ENCODE data around the gene ATP6V0B.
A peak's percentile ranks its signal among the peaks of the same experiment; 100 is the strongest.

Gene ATP6V0B

DNA sequence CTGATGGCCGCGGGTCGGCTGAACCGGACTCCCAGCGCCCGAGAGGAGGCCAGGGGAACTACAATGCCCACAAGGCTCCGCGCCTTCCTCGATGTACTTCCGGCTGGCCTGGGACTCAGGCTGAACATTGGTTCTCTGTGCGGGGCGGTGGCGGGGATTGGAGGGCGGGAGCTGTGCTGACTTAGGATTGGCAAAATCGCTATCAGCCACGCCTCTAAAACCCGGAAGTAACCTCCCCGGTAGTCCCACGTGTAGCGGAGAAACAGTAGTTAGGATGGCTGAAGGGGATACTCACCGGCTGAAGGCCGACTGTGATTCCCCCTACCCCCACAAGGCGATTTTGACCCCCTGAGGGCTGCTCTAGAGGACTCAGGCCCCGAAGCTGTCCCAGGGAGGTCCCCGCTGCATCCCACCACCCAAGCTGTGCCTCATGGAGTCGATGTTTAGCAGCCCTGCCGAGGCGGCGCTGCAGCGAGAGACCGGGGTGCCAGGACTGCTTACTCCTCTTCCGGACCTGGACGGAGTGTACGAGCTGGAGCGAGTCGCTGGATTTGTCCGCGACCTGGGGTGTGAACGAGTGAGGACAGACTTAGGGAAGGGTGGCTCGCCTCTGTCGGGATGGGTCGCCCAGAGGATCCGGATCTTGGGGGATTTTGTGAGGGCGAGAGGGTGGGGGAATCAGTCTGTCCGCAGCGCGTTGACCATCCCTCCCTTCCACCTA lies 4.9 kb upstream of the ATP6V0B start, which contains the start of gene DPH2:
Gene DPH2, plus strand, starts transcription at position 265 of the 721 bp plus-strand sequence. Its CDS starts 166 bp downstream, at position 431.
- peak; percentile 95 to 98 (median 96) for DNase-seq

DNA sequence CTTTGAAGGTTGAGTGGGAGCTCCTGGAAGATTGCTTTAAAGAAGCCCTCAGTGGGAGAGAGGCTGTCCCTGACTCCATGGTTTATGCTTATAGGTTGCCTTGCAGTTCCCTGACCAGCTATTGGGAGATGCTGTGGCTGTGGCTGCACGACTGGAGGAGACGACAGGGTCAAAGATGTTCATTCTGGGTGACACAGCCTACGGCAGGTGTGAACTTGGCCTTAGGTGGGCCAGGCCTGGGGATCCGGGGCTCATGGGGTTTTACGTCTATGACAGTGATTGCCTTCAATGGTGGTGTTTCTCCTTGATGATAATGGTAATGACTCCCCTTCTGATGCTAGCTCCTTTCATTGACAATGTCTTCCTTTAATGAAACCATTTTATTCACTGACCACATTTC lies 4.3 kb upstream of the ATP6V0B start:
- DNase-seq: no peak

DNA sequence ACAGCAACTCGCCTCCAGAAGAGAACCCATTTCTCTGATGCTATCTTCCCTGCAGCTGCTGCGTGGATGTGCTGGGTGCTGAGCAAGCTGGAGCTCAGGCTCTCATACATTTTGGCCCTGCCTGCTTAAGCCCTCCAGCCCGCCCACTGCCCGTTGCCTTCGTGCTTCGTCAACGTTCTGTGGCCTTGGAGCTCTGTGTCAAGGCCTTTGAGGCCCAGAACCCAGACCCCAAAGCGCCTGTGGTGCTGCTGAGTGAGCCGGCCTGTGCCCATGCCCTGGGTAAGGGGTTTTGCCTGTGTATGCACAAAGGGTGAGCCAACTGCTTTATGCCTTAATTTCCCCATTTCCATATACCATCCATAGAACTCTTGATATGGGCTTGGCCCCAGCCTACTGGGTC lies 3.8 kb upstream of the ATP6V0B start:
- no peak for DNase-seq

DNA sequence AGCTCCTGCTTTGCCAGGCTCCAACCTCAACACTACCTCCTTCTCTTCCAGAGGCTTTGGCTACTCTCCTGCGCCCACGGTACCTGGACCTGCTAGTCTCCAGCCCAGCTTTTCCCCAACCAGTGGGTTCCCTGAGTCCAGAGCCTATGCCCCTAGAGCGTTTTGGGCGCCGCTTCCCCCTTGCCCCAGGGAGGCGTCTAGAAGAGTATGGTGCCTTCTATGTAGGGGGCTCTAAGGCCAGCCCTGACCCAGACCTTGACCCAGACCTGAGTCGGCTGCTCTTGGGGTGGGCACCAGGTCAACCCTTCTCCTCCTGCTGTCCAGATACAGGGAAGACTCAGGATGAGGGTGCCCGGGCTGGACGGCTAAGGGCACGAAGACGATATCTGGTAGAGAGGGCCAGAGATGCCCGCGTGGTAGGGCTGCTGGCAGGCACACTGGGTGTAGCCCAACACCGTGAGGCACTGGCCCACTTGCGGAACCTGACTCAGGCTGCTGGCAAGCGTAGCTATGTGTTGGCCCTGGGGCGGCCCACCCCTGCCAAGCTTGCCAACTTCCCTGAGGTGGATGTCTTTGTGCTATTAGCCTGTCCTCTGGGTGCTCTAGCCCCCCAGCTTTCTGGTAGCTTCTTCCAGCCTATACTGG lies 3.3 kb upstream of the ATP6V0B start:
- no peak for DNase-seq

DNA sequence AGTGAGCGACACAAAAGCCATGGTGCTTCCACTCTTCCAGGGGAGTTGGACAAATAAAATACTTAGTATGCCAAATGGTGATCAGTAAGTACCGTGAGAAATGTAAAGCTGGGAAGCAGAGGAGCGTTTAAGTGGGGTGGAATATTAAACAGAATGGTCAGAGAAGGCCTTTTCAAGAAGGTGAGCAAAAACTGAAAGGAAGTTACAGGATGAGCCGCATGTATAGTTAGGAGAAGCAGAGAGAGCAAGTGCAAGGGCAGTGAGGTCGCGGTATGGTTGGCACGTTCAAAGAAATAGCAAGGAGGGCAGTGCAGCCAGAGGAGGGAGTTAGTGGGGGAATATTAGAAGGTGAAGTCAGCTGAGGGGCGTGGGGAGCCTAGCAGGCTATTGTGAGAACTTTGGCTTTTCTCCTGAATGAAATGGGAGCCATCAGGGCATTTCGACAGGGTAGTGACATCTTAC lies 748 bp upstream of the ATP6V0B start:
- no peak for DNase-seq

DNA sequence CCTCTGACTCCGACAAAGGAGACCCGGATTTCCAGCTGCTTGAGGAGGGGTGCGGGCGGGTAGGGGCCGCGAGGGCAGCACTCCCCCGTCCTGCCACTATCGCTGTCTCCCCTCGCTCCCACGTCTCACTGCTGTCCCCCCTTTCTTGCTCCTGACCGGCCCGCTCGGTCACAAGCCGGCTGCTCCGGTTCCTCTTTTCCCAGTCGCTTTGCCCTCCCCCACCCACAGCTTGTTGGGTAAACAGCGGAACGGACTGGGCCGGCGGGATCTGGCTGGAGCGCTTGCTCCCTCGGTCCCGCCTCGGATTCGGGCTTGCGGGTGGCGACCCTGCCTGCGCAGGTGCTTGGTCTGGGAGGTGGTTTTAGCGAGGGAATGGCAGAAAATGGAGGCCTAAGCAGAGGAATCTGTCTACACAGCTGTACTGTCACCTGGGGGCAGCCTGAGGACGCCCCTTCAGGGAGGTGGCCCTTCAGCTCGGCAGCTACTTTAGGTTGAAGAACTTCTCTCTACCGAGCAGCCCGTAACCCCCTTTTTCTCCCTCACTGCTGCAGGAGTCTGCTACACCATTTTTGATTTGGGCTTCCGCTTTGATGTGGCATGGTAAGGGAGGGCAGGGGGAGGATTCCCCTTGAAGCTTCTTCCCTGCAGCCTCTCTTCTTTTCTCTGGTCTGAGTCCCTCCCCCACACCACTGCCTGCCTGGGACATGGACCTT lies 645 bp downstream of the ATP6V0B start:
- no peak for DNase-seq

DNA sequence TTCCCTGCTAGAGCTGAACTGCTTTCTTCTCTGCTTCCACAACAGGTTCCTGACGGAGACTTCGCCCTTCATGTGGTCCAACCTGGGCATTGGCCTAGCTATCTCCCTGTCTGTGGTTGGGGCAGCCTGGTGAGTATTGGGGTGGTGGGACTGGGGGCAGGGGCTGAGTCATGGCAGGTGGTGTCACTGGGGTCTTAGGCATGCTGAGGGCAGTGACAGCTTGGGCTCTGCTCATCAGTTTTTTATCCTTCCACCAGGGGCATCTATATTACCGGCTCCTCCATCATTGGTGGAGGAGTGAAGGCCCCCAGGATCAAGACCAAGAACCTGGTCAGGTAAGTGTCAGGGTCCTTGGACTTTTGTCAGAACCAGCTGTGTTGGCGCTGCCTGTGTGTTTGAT lies 1.3 kb downstream of the ATP6V0B start:
- no peak for DNase-seq

DNA sequence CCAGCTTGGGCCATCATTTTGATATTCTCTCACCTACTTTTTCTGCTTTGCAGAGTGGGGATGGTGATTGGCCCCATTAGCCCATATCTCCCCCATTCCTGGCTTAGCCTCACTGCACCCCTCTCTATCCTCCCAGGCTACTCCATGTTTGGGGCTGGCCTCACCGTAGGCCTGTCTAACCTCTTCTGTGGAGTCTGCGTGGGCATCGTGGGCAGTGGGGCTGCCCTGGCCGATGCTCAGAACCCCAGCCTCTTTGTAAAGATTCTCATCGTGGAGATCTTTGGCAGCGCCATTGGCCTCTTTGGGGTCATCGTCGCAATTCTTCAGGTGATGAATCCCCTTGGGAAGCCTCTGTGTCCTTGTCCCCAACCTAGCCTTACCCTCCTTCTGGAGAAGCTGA lies 2.1 kb downstream of the ATP6V0B start:
- no peak for DNase-seq

DNA sequence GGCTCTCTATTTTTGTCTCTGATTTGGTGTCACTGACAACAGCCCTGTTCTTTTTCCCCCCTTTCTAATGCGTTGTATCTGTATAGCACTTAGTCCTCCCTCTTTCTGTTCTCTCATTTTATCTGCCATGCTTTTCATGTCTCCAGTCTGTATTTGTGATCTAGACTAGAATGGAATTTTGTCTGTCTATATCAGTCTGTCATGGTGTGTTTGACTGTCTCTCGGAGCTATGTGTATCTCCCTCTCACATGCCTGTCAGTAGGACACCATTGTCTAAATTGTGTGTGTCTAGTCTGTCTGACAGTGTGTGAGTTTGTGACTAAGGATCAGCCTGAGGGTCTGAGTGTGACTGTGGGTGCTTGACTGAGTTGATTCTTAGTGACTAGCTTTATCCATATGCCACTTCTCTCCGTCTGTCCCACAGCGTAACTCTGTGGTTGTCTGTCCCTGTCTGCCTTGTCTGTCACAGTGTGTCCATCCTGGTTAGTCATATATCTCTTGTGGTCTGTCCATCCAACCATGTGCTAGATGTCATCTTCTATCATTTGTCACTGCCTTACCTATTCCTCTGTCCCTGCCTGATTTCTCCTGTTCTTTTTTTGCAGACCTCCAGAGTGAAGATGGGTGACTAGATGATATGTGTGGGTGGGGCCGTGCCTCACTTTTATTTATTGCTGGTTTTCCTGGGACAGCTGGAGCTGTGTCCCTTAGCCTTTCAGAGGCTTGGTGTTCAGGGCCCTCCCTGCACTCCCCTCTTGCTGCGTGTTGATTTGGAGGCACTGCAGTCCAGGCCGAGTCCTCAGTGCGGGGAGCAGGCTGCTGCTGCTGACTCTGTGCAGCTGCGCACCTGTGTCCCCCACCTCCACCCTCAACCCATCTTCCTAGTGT lies 2.9 kb downstream of the ATP6V0B start:
- no peak for DNase-seq

DNA sequence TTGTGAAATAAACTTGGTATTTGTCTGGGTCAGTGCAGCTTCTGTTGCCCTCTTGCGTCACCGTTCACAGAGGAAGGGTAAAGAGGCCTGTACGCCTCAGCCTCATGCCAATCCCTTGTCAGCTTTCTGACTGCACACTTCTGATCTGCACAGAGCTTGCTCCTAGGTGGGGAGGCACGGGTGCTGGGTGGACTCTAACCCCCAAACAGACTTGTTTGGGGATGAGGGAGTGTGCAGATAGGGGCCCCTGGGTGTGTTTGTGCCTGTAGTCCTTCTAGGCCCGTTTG lies 3.4 kb downstream of the ATP6V0B start:
- no peak for DNase-seq

DNA sequence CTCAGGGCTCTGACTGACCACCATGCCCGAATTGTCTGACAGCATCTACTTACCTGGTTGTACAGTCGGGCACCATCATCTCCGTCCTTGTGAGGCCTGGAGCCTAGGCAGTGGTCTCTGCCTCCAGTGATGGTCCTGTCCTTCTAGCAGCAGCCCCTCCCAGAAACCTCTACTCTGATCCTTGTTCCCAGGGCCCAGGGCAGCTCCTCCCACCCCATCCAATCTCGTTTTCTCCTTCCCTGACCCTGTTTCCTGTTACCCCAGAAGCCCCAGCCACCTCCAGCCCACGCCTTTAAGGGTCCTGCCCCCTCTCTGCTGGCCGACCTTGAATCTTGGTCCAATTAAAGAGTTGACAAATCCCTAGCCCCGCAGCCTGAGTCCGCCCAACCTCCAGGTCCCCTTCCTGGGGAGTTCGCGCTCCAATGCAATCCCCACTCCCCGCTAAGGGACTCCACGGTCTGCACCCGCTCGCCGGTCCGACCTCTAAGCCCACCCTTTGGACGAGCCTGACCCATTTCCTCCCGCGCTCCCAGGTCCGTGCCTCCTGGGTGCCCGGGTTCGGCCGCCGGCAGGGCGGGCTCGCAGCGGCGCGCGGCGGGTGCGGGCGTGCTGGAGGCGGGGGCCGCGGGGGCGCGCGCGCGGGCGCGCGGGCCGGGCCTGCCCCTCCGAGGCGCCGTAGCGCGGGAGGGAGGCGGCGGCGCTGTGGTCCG lies 3.9 kb downstream of the ATP6V0B start, which contains the start of gene B4GALT2:
Gene B4GALT2, plus strand, starts transcription at position 660 of the 710 bp plus-strand sequence. CDS start 1,951 bp downstream, outside the sequence.
- DNase-seq: peak; percentile 50 to 67 (median 56)

DNA sequence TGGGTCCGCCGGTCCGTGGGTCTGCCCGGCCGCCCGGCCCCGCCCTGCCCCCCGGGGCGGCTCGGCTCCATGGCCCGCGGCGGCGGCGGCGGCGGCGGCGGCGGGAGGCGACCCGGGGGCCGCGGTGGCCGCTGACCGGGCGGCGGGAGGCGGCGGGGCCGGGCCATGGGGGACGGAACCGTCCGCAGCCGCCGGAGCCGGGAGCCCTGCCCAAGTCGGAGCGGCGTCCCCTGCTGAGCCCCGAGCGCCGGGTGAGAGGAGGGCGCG lies 4.4 kb downstream of the ATP6V0B start:
- DNase-seq: no peak

DNA sequence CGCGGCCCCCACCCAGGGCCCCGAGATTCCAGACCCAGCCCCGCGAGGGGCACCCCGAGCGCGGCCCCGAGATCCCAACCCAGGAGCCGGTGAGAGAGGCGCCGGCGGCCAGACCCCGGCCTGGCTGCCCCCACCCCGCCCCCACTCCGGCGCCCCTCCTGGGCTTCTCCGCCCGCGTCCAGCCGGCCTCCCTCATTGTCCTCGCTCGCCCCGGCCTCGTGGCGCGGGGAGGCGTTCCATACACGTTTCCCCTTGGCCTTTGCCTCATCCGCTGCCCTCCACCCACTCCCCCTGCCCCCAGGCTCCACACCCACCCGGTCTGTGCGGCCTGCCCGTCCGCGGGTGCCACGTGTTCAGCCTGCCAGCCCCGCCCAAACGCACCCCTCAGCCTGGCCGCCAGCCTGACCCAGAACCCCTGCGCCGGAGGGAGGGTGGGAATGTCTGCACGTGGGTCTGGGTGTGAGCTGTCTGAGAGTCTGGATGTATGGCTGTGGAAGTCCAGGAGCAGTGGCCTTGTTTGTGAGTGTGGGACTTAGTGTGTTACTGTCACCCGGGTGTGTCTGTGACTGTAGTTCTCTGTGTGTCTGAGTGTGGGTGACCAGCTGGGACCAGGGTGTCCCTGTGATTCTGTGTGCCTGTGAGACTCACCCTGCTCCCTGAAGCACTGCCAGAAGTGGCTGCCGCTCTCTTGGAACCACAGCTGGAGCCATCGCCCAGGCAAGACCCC lies 4.9 kb downstream of the ATP6V0B start:
- peak in 2 of 3 experiments; percentile 52 to 54 for DNase-seq

DNA sequence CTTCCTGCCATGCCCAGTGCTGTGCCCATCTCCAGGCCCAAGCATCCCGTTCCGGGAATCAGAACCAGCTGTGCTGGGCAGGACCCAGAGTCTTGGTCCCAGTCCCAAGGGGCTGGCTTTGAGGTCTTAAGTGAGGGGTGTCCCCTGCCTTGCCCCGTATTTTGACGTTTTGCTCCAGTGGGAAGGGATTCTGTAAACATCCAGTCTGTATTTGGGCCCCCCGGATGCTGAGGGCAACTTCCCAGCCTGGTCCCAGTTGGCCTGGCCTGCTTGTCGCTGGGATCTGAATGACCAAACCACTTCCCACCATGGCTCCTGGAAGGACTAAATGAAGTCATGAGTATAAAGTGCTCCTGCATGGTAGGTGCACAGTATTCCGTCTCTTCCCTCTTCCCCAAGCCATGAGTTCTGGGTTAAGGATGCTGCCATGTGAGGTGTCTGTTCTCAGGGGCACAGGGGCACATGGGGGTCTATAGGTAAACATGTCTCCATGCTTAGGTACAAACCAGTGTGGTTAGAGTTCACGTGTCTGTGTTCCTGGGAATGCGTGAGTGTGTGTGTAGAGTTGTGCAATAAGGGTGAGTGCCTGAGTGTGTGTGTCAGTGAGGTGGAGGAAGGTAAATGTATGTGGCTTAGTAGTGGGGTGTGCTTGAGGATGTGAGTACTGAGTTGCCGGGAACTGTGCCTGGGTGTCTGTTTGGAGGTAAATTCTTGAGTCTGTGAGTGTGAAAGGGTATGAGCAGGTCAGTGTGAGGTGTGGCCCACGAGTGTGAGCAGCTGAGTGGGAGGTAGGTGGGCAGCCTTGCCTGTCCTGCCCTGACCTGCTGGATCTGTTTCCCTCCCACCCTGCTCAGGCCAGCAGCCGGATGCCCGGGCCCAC lies 5.7 kb downstream of the ATP6V0B start:
- no peak for DNase-seq

DNA sequence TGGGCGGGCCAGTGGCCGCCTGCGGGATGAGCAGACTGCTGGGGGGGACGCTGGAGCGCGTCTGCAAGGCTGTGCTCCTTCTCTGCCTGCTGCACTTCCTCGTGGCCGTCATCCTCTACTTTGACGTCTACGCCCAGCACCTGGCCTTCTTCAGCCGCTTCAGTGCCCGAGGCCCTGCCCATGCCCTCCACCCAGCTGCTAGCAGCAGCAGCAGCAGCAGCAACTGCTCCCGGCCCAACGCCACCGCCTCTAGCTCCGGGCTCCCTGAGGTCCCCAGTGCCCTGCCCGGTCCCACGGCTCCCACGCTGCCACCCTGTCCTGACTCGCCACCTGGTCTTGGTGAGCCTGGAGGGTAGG lies 6.4 kb downstream of the ATP6V0B start:
- no peak for DNase-seq

DNA sequence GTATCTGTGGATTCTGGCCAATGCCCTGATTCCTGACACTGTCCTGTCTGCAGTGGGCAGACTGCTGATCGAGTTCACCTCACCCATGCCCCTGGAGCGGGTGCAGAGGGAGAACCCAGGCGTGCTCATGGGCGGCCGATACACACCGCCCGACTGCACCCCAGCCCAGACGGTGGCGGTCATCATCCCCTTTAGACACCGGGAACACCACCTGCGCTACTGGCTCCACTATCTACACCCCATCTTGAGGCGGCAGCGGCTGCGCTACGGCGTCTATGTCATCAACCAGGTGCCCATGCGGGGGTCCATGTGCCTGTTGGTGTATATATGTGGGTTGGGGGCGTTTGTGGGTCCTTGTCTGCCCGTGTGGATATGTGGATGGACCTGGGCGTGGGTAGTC lies 6.9 kb downstream of the ATP6V0B start:
- no peak for DNase-seq

DNA sequence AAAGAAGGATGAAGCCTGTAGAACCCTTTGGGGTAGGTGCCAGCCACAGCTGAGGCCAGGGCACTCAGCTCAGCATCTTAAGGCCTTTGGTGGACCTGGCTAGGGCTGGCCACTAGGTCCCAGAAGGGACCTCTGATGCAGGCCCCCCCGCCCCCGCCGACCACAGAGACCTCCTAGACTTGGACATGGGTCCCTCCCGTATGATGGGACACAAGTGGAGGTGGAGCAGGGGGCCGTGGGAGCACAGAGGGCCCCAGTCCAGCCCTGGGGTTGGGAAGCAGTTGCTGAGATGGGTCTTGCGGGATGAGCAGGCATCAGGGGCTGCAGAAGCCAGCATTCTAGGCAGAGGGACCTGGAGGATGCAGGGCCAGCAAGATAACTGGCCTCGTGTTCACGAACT lies 7.5 kb downstream of the ATP6V0B start:
- no peak for DNase-seq

DNA sequence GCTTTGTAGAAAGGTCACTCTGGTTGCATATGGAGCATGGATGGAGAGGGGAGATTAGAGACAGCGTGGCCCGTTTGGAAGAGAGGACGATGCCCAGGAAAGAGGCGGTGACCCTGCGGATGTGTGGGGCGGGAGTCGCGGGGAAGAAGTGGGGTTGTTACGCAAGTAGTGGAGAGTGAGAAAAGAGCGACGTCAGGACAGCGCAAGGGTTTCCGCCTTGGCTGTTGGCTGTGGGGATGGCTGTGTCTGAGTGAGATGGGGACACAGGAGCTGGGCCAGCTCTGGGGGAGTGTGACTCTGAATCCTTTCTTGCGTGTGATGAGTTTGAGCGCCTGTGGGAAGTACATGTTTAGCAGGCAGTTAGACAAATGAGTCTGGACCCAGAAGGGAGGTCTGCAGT lies 8.0 kb downstream of the ATP6V0B start:
- DNase-seq: no peak

DNA sequence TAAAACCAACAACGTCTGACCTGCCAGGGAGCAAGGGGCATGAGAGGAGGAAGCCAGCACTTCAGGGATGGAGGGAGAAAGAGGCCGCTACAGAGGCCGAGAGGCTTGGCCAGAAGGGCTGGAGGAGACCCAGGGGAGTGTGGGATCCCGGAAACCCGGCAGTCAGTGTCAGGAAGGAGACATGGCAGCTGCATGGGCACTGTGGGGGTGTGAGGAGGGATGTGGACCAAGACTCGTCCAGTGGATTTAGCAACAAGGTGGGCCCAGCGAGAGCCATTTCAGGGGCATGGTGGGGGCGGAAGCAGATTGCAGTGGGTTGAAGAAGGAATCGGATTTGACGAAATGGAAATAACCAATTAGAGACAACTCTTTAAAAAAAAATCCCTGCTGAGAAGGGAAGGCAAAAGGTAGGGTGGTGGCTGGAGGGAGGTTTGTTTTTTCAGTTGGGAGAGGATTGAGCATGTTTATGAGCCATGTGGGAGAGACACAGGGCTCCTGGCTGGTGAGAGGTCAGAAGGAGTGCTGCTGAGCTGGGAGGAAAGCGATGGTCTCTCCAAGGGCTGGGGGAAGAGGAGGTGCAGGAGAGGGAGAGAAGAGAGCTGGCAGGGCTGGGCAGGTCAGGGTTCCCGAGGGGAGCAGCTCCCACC lies 8.6 kb downstream of the ATP6V0B start:
- DNase-seq: no peak

DNA sequence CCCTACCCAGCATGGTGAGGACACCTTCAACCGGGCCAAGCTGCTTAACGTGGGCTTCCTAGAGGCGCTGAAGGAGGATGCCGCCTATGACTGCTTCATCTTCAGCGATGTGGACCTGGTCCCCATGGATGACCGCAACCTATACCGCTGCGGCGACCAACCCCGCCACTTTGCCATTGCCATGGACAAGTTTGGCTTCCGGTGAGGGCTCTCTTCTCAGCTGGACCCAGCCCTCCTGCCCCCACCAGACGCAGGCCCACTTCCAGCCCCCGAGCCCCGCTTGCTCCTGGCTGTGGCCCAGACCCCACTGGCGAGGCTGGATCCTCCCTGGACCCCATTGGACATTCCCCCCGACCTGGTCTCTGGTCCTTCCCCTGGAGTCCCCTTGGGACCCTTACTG lies 10.1 kb downstream of the ATP6V0B start:
- no peak for DNase-seq

Data from NCI-H1417 (cell line).